Measurements from ENCODE around the gene KATNB1.

The KATNB1 gene

GRCh38 chr16:57797216-57797525 lies 61.6 kb downstream of the KATNB1 start:
- Histone ChIP-seq H3K9ac (ENCODE audit: low read length) (no peak overlapping the region), H3K79me2 (ENCODE audit: insufficient read depth, low read length) (no peaks in the 10 kb centered on the region)

GRCh38 chr16:57797526-57798266 lies 62.1 kb downstream of the KATNB1 start:
- Histone ChIP-seq H3K4me3 (ENCODE audit: low read depth, low read length, poor library complexity, severe bottlenecking) (no peak overlapping the region), H3K4me1 (ENCODE audit: insufficient read depth, low read length, severe bottlenecking) (no peaks in the 10 kb centered on the region), H3K9me2 (ENCODE audit: low read depth, low read length) (no peaks in the 10 kb centered on the region), H4K20me1 (ENCODE audit: insufficient read depth, low read length) (no peaks in the 10 kb centered on the region), H3K4me2 (ENCODE audit: low read length) (no peak overlapping the region), H3F3A (ENCODE audit: insufficient read depth, low read length) (no peaks in the 10 kb centered on the region), H3K27me3 (ENCODE audit: insufficient read depth, low read length) (no peaks in the 10 kb centered on the region), H3K27ac (ENCODE audit: low read depth, low read length, poor library complexity, severe bottlenecking) (no peak overlapping the region), H3K9me3 (ENCODE audit: low read length) (no peaks in the 10 kb centered on the region), H2AFZ (ENCODE audit: low read length) (no peak overlapping the region), H3K9ac (ENCODE audit: low read length) (no peak overlapping the region), H3K79me2 (ENCODE audit: insufficient read depth, low read length) (no peaks in the 10 kb centered on the region), H3K36me3 (ENCODE audit: insufficient read depth, low read length) (no peaks in the 10 kb centered on the region)
- TF ChIP-seq, protein P1, sequence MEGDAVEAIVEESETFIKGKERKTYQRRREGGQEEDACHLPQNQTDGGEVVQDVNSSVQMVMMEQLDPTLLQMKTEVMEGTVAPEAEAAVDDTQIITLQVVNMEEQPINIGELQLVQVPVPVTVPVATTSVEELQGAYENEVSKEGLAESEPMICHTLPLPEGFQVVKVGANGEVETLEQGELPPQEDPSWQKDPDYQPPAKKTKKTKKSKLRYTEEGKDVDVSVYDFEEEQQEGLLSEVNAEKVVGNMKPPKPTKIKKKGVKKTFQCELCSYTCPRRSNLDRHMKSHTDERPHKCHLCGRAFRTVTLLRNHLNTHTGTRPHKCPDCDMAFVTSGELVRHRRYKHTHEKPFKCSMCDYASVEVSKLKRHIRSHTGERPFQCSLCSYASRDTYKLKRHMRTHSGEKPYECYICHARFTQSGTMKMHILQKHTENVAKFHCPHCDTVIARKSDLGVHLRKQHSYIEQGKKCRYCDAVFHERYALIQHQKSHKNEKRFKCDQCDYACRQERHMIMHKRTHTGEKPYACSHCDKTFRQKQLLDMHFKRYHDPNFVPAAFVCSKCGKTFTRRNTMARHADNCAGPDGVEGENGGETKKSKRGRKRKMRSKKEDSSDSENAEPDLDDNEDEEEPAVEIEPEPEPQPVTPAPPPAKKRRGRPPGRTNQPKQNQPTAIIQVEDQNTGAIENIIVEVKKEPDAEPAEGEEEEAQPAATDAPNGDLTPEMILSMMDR (IDR thresholded peaks at IDR 0.05; ENCODE audit: low read length) = no peak
- TF ChIP-seq EZH2 (IDR thresholded peaks at IDR 0.05; ENCODE audit: borderline replicate concordance, low read length) = no peak

More at GRCh38 chr16:57797216-57797525, 61.6 kb downstream of the KATNB1 start:
- Histone ChIP-seq H3K27ac (ENCODE audit: low read depth, low read length, poor library complexity, severe bottlenecking) (no peak overlapping the region), H3K4me3 (ENCODE audit: low read depth, low read length, poor library complexity, severe bottlenecking) (no peak overlapping the region), H4K20me1 (ENCODE audit: insufficient read depth, low read length) (no peaks in the 10 kb centered on the region), H3K27me3 (ENCODE audit: insufficient read depth, low read length) (no peaks in the 10 kb centered on the region; the same call in 1 of the 2 replicates), H2AFZ (ENCODE audit: low read length) (no peak overlapping the region), H3F3A (ENCODE audit: insufficient read depth, low read length) (no peaks in the 10 kb centered on the region), H3K36me3 (ENCODE audit: insufficient read depth, low read length) (no peaks in the 10 kb centered on the region), H3K4me1 (ENCODE audit: insufficient read depth, low read length, severe bottlenecking) (no peaks in the 10 kb centered on the region), H3K9me2 (ENCODE audit: low read depth, low read length) (no peaks in the 10 kb centered on the region), H3K9me3 (ENCODE audit: low read length) (no peaks in the 10 kb centered on the region), H3K4me2 (ENCODE audit: low read length) (no peak overlapping the region)
- no peak for TF ChIP-seq EZH2 (IDR thresholded peaks at IDR 0.05; ENCODE audit: borderline replicate concordance, low read length)

- Histone ChIP-seq H3K9ac (ENCODE audit: low read length) (no peak overlapping the region), H3K4me1 (ENCODE audit: insufficient read depth, low read length, severe bottlenecking) (no peaks in the 10 kb centered on the region), H3K27me3 (ENCODE audit: insufficient read depth, low read length) (no peaks in the 10 kb centered on the region), H3K9me3 (ENCODE audit: low read length) (no peaks in the 10 kb centered on the region), H4K20me1 (ENCODE audit: insufficient read depth, low read length) (no peaks in the 10 kb centered on the region), H3K79me2 (ENCODE audit: insufficient read depth, low read length) (no peaks in the 10 kb centered on the region), H2AFZ (ENCODE audit: low read length) (no peak overlapping the region), H3K36me3 (ENCODE audit: insufficient read depth, low read length) (no peaks in the 10 kb centered on the region), H3K27ac (ENCODE audit: low read depth, low read length, poor library complexity, severe bottlenecking) (no peak overlapping the region), H3K4me2 (ENCODE audit: low read length) (no peak overlapping the region), H3K9me2 (ENCODE audit: low read depth, low read length) (no peaks in the 10 kb centered on the region), H3F3A (ENCODE audit: insufficient read depth, low read length) (no peaks in the 10 kb centered on the region), H3K4me3 (ENCODE audit: low read depth, low read length, poor library complexity, severe bottlenecking) (no peak overlapping the region)
- TF ChIP-seq EZH2 (IDR thresholded peaks at IDR 0.05; ENCODE audit: borderline replicate concordance, low read length) = no peak
Observed at GRCh38 chr16:57798267-57798810, 62.8 kb downstream of the KATNB1 start.

DNA sequence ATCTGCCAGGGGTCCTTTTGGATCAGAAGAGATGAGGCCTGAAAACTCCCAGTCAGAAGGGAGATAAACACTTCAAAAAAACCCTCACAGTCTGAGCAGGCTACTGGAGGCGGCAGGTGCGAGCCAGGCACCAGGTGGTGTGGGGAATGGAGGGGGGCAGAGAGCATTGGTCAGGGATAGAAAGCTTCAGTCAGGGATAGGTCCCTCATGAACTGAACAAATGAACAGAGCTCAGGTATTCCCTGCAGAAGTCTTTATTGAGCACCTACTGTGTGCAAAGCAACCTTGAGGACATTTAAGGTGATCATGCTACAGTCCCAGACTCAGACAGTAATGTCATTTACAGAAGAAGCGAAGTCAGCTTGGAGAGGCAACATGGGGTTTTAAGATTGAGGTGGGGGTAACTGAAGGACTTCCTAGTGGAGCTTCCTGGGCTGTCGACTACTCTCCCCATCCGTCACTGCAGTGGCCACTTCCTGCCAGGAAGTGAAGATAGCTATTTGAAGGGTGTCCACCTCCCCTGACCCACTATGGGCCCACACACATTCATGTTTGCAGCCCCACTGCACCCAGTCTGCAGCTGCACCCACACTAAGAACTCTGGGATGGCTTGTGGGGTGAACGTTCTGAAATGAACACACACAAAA lies 63.5 kb downstream of the KATNB1 start:
- no peak overlapping the region for H2AFZ ChIP-seq (ENCODE audit: low read length)

More for the DNA sequence above, 63.5 kb downstream of the KATNB1 start:
- Histone ChIP-seq H3K9ac (ENCODE audit: low read length) (no peak overlapping the region), H4K20me1 (ENCODE audit: insufficient read depth, low read length) (no peaks in the 10 kb centered on the region), H3K9me3 (ENCODE audit: low read length) (no peaks in the 10 kb centered on the region), H3F3A (ENCODE audit: insufficient read depth, low read length) (no peaks in the 10 kb centered on the region), H3K79me2 (ENCODE audit: insufficient read depth, low read length) (no peaks in the 10 kb centered on the region), H3K4me2 (ENCODE audit: low read length) (no peak overlapping the region), H3K36me3 (ENCODE audit: insufficient read depth, low read length) (no peaks in the 10 kb centered on the region), H3K4me1 (ENCODE audit: insufficient read depth, low read length, severe bottlenecking) (no peaks in the 10 kb centered on the region), H3K9me2 (ENCODE audit: low read depth, low read length) (no peaks in the 10 kb centered on the region), H3K4me3 (ENCODE audit: low read depth, low read length, poor library complexity, severe bottlenecking) (no peak overlapping the region), H3K27ac (ENCODE audit: low read depth, low read length, poor library complexity, severe bottlenecking) (no peak overlapping the region), H3K27me3 (ENCODE audit: insufficient read depth, low read length) (no peaks in the 10 kb centered on the region)
- TF ChIP-seq, protein P1 (IDR thresholded peaks at IDR 0.05; ENCODE audit: low read length) = no peak
- TF ChIP-seq EZH2 (IDR thresholded peaks at IDR 0.05; ENCODE audit: borderline replicate concordance, low read length) = no peak
